HFFc6 (cell line): ENCODE data around the gene NINJ2. TPM values are rescaled to one million over a fixed set of nuclear protein-coding genes. Genes with fewer than 3 reads are reported as not detected.
"Not testable (repeated sequence)": the region's sequence is repeated elsewhere in the genome, so short reads cannot be mapped to it uniquely, and the experiment has no call there.

Experiments used
- DNase-seq: peaks from one replicate; pipeline ENCODE4 v3.0.0-alpha.2; 2018
- H3K27ac Mint-ChIP-seq: 2 replicates; pipeline ENCODE4 v1.8.0; 2020; ENCODE audit warnings: mild to moderate bottlenecking, mixed read lengths
- H3K27me3 Mint-ChIP-seq: 2 replicates; pipeline ENCODE4 v1.8.0; 2021; ENCODE audit warnings: mild to moderate bottlenecking, moderate library complexity, mixed read lengths; ENCODE audit not compliant: insufficient read depth
- H3K36me3 Mint-ChIP-seq: 2 replicates; pipeline ENCODE4 v1.8.0; 2021; ENCODE audit warnings: low read depth, mixed read lengths
- H3K4me1 Mint-ChIP-seq: 2 replicates; pipeline ENCODE4 v1.8.0; 2020; ENCODE audit warnings: low read depth, mixed read lengths
- H3K4me3 Mint-ChIP-seq: 2 replicates; pipeline ENCODE4 v1.8.0; 2020; ENCODE audit warnings: mild to moderate bottlenecking, moderate library complexity, mixed read lengths
- H3K9me3 Mint-ChIP-seq: 2 replicates; pipeline ENCODE4 v1.8.0; 2020; ENCODE audit warnings: mild to moderate bottlenecking, mixed read lengths
- CTCF ChIP-seq: fragments of 200-600 bp; sonication (generic); IDR thresholded peaks from 2 replicates; pipeline ENCODE4 v1.5.0; 2021; ENCODE audit warnings: antibody characterized with exemption, mild to moderate bottlenecking
- total RNA-seq, 6 experiments: library from RNA; stranded (reverse); fragmentation: NEBNext Ultra II Directional; extraction: Animal tissue kit (Norgen Biotek cat#: 25700); gene quantifications; 2 replicates in 1 of 6; 3 replicates in 5 of 6; pipeline ENCODE4 v1.2.3, GENCODE V29; 2021

NINJ2 gene
- total RNA-seq, 6 experiments from 2014 or later, result not detected

- H3K27ac Mint-ChIP-seq, result no peak overlapping the region
- no peaks in the 10 kb centered on the region for H3K36me3 Mint-ChIP-seq
- H3K4me3 Mint-ChIP-seq, result no peak overlapping the region
- H3K4me1 Mint-ChIP-seq, result peaks cover 15% of the 10 kb centered on the region
- no peaks in the 10 kb centered on the region for H3K9me3 Mint-ChIP-seq
- H3K27me3 Mint-ChIP-seq, result peaks cover 17% of the 10 kb centered on the region
- no peak for TF ChIP-seq CTCF
- no peak for DNase-seq
Measured at GRCh38 chr12:581746-582145, 81.5 kb downstream of the NINJ2 start.

DNA sequence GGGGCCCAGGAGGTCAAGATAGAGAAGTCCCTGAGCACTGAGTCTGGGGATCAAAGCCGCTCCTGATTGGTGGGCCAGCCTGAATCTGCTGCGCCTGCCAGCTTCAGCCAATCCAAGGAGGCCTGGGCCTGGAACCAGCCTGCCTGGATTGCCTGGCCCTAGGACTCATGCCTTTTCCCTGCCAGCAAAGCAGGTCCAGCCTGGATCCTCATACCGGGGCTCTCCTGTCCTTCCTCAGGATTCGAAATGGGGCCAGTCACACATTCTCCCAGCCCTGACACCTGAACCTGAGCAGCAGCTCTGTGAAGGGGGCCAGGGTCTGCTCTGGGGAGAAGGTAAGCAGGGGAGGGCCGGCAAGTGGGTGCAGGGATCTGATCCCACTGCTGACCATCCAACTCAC lies 81.9 kb downstream of the NINJ2 start:
- peaks cover 16% of the 10 kb centered on the region for H3K27me3 Mint-ChIP-seq

DNA sequence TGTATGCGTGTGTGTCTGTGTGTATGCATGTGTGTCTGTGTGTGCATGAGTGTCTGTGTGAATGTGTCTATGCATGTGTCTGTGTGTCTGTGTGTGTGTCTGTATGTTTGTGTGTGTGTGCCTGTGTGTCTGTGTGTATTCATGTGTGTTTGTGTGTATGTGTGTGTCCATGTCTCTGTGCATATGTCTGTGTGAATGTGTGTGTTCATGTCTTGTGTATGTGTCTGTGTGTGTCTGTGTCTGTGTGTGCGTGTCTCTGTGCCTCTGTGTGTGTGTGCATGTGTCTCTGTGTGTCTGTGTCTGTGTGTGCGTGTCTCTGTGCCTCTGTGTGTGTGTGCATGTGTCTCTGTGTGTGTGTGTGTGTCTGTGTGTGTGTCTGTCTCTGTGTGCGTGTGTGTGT lies 82.4 kb downstream of the NINJ2 start:
- no peak for DNase-seq
- no peaks in the 10 kb centered on the region for H3K9me3 Mint-ChIP-seq
- H3K27ac Mint-ChIP-seq, result no peak overlapping the region
- H3K27me3 Mint-ChIP-seq, result peaks cover 11% of the 10 kb centered on the region
- no peaks in the 10 kb centered on the region for H3K36me3 Mint-ChIP-seq
- no peak overlapping the region for H3K4me3 Mint-ChIP-seq
- H3K4me1 Mint-ChIP-seq, result peaks cover 25% of the 10 kb centered on the region
- no peak for TF ChIP-seq CTCF

More for the DNA sequence above, 81.9 kb downstream of the NINJ2 start:
- TF ChIP-seq CTCF, result no peak
- Mint-ChIP-seq H3K9me3 (no peaks in the 10 kb centered on the region), H3K4me1 (peaks cover 19% of the 10 kb centered on the region), H3K36me3 (no peaks in the 10 kb centered on the region), H3K27ac (no peak overlapping the region), H3K4me3 (no peak overlapping the region)
- DNase-seq, result no peak

- peaks cover 6% of the 10 kb centered on the region for H3K27me3 Mint-ChIP-seq
- TF ChIP-seq CTCF, result no peak
- DNase-seq, result no peak
- H3K27ac Mint-ChIP-seq, result no peak overlapping the region
- no peaks in the 10 kb centered on the region for H3K36me3 Mint-ChIP-seq
- no peaks in the 10 kb centered on the region for H3K9me3 Mint-ChIP-seq
- peaks cover 37% of the 10 kb centered on the region for H3K4me1 Mint-ChIP-seq
- no peak overlapping the region; the same call in 1 of the 2 replicates for H3K4me3 Mint-ChIP-seq
Measured at GRCh38 chr12:579420-580110, 83.7 kb downstream of the NINJ2 start.

DNA sequence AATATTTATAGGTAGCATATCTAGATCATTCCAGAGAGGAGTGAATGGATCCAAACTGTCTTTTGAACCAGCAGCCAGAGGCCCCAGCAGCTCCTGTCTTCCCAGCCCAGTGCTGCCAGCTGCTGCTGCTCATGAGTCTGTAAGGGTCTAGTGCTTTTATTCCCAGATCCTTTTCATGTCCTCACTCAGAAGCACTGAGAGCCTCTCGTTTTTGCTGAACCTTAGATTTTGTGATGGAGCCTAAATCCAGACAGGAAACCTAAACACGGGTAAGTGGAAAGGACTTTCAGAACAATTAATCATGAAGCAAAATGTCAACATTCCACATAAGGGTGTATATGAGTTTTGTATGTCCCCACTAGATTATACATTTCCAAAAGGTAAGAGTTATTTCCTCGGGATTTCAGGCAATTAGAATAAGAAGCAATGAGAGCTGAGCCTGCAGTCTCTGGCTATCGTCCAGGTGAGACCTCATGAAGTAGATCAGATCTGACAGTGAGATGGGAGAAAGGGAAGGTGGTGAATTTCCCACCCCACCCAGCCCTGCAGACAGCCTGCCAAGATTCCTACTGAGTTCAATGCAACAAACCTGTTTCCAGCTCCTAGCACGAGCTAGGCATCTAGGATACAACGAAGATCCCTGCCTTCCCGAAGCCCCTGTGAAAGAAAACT lies 84.4 kb downstream of the NINJ2 start:
- H3K27me3 Mint-ChIP-seq, result peaks cover 6% of the 10 kb centered on the region
- H3K4me3 Mint-ChIP-seq, result no peak overlapping the region; the same call in 1 of the 2 replicates

GRCh38 chr12:577994-578747 lies 85.1 kb downstream of the NINJ2 start:
- peaks cover 39% of the 10 kb centered on the region for H3K4me1 Mint-ChIP-seq
- not testable (repeated sequence) for H3K4me3 Mint-ChIP-seq, DNase-seq, H3K36me3 Mint-ChIP-seq, H3K27ac Mint-ChIP-seq, H3K27me3 Mint-ChIP-seq, H3K9me3 Mint-ChIP-seq

More for the DNA sequence above, 84.4 kb downstream of the NINJ2 start:
- peaks cover 39% of the 10 kb centered on the region for H3K4me1 Mint-ChIP-seq
- no peak for TF ChIP-seq CTCF
- no peak overlapping the region for H3K27ac Mint-ChIP-seq
- H3K36me3 Mint-ChIP-seq, result no peaks in the 10 kb centered on the region
- no peak for DNase-seq
- H3K9me3 Mint-ChIP-seq, result no peaks in the 10 kb centered on the region
